Dermis blood vessel endothelial cell (primary cell): ENCODE data around the gene KLHDC3. TPM values are rescaled to one million over a fixed set of nuclear protein-coding genes. Genes with fewer than 3 reads are reported as not detected.

Source experiments
- DNase-seq: peaks from one replicate; pipeline ENCODE4 v3.0.0; 2010
- total RNA-seq: library from RNA; depleted of rRNA; stranded (reverse); fragments of >200 nt; gene quantifications from 2 replicates; pipeline ENCODE4 v1.2.3, GENCODE V29; 2014

KLHDC3 gene
- total RNA-seq, 1 donor from 2014 or later: 134 TPM

GRCh38 chr6:43059168-43060033 is 45.4 kb downstream of the KLHDC3 start, which contains the start of the genes KLC4 and MRPL2:
Gene KLC4, plus strand, starts transcription at chr6:43059631. Its CDS starts 1,705 bp downstream, at chr6:43061336.
Gene MRPL2, minus strand, starts transcription at chr6:43059434. Its CDS starts 53 bp downstream, at chr6:43059381.
- peak; percentile 99 for DNase-seq

GRCh38 chr6:43060034-43060754 is 46.1 kb downstream of the KLHDC3 start:
- DNase-seq: no peak

GRCh38 chr6:43060755-43061633 is 46.9 kb downstream of the KLHDC3 start:
- no peak for DNase-seq

- no peak for DNase-seq
Measured at GRCh38 chr6:43061861-43062260, 47.8 kb downstream of the KLHDC3 start.

GRCh38 chr6:43062818-43063217 is 48.8 kb downstream of the KLHDC3 start:
- DNase-seq: no peak

GRCh38 chr6:43070028-43070632 is 56.1 kb downstream of the KLHDC3 start:
- peak; percentile 70 for DNase-seq

Other genes with a start within 250 kb of the KLHDC3 start
- 4.9 and 6.8 TPM in 2 replicates for gene BICRAL, start 232.2 kb upstream of the KLHDC3 start, total RNA-seq
- 150 and 174 TPM in 2 replicates for gene RPL7L1, start 134.6 kb upstream of the KLHDC3 start, total RNA-seq
- not detected in 2 replicates for gene PTCRA, start 98.2 kb upstream of the KLHDC3 start, total RNA-seq
- gene CNPY3, start 84.8 kb upstream of the KLHDC3 start, total RNA-seq: 36.1 and 43.4 TPM in 2 replicates
- 0.23 TPM in 1 of 2 replicates, not detected in the other for gene GNMT, start 53.5 kb upstream of the KLHDC3 start, total RNA-seq
- gene PEX6, start 35.1 kb upstream of the KLHDC3 start, total RNA-seq: 19.1 and 45.8 TPM in 2 replicates
- 37.3 and 45.6 TPM in 2 replicates for gene PPP2R5D, start 29.7 kb upstream of the KLHDC3 start, total RNA-seq
- gene MEA1, start 303 bp upstream of the KLHDC3 start, total RNA-seq: 33.6 and 52.9 TPM in 2 replicates
- 100 and 147 TPM in 2 replicates for gene RRP36, start 7.4 kb downstream of the KLHDC3 start, total RNA-seq
- gene CUL7, start 39.6 kb downstream of the KLHDC3 start, total RNA-seq: 38.9 and 39.5 TPM in 2 replicates
- gene MRPL2, start 45.2 kb downstream of the KLHDC3 start, total RNA-seq: 18.5 and 19.4 TPM in 2 replicates
- gene KLC4, start 45.4 kb downstream of the KLHDC3 start, total RNA-seq: 17.3 and 19.9 TPM in 2 replicates
- 23.0 and 29.9 TPM in 2 replicates for gene PTK7, start 62.1 kb downstream of the KLHDC3 start, total RNA-seq
- gene SRF, start 157.0 kb downstream of the KLHDC3 start, total RNA-seq: 16.5 and 19.7 TPM in 2 replicates
- gene CUL9, start 167.9 kb downstream of the KLHDC3 start, total RNA-seq: 25.9 and 33.8 TPM in 2 replicates
- gene DNPH1, start 215.2 kb downstream of the KLHDC3 start, total RNA-seq: 29.0 and 31.5 TPM in 2 replicates
- gene TTBK1, start 229.2 kb downstream of the KLHDC3 start, total RNA-seq: 0.05 TPM in 1 of 2 replicates, not detected in the other